ENCODE results near the gene ANKRD52.
"Not testable (repeated sequence)": the region's sequence is repeated elsewhere in the genome, so short reads cannot be mapped to it uniquely, and the experiment has no call there.

Gene ANKRD52

DNA sequence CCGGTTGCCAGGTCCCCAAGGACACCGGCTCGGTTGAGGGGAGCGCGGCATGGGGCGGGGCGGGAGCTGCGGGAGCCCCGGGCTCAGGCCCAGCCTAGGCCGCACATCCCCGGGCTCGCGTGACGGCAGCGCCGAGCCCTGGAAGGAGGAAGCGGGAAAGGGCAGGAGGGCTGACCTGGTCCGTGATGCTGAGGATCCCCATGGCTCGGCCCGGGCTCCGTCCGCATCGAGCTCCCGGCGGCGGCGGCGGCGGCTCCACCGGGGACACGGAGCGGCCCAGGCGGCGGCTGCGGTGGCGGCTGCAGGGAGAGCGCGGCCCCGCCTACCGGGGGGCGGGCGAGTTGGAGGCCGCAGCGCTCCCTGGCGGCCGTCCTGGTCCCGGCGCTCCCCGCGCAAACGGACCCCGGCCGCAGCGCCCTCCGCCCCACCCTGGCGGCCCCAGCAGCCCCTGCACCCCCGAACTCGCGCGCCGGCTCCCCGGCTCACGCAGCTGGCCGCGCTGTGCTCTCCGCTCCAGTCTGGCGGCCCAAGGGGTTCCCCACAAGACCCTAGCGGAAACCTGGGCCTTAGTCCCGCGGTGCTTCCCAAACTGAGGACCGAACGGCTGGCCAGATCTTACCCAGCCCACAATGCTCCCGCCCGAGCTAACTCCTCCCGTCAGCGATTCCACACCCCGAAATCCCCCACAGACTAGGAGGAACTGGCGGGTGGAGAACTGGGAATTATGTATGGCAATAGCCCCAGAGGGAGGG lies at the start of gene ANKRD52:
ANKRD52 (minus strand) TSS at position 317 of the 752 bp plus-strand sequence; CDS start at position 202, 115 bp downstream.
- peak; percentile 29 to 76 for DNase-seq (ENCODE audit: extremely low read depth in 1 of 2, low read depth in 1 of 2)

DNA sequence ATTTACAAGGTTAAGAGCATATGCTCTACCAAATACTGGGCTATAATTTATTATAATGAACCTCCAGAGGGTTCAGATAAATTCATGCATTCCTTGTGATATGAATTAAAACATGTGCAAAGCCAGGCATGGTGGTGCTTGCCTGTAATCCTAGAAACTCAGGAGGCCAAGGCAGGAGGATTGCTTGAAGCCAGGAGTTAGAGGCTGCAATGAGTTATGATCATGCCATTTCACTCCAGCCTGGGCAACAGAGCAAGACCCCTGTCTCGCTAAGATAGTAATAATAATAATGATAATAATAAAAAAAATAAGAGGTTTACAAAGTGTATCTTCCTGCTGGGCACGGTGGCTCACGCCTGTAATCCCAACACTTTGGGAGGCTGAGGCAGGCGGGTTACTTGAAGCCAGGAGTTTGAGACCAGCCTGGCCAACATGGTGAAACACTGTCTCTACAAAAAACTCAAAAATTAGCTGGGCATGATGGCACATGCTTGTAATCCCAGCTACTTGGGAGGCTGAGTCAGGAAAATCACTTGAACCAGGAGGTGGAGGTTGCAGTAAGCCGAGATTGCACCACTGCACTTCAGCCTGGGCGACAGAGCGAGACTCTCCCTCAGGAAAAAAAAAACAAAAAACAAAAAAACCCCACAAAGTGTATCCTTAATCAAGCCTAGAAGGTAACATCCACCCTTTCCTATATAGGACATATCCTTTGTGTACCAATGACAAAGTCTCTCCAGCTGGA lies 49.2 kb upstream of the ANKRD52 start:
- DNase-seq (ENCODE audit: extremely low read depth in 1 of 2, low read depth in 1 of 2): no peak

DNA sequence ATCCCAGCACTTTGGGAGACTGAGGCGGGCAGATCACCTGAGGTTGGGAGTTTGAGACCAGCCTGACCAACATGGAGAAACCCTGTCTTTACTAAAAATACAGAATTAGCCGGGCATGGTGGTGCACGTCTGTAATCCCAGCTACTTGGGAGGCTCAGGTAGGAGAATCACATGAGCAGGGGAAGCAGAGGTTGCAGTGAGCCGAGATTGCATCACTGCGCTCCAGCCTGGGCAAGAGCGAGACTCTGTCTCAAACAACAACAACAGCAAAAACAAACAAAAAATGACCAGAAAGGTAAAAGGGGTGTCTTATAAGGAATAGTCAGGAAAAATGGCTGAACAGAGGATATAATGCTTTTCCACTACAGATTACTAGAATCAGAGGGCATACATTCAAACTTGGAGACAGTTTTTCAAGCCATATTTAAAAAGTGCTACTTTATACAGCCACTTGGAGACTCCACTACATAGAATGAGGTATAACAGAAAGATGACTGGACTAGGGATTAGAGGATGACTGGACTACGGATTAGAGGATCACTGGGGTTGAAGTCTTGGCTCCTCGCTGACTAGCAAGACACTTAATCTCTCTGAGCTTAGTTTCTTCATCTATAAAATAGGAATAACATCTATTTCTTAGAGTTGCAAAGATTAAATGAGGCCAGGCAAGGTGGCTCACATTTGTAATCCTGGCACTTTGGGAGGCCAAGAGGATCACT lies 46.8 kb upstream of the ANKRD52 start:
- DNase-seq (ENCODE audit: extremely low read depth in 1 of 2, low read depth in 1 of 2): no peak

DNA sequence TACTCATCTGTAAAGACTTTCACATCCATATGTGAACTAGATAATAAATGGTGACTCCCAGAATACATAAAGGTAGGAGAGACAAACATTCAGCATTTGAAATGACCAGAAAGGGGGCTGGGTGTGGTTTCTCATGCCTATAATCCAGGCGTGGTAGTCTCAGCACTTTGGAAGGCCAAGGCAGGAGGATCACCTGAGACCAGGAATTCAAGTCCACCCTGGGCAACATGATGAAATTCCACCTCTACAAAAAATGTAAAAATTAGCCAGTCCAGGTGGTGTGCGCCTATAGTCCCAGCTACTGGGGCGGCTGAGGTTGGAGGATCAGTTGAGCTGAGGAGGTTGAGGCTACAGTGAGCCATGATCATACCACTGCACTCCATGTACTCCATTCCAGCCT lies 46.1 kb upstream of the ANKRD52 start:
- DNase-seq (ENCODE audit: extremely low read depth in 1 of 2, low read depth in 1 of 2): no peak

DNA sequence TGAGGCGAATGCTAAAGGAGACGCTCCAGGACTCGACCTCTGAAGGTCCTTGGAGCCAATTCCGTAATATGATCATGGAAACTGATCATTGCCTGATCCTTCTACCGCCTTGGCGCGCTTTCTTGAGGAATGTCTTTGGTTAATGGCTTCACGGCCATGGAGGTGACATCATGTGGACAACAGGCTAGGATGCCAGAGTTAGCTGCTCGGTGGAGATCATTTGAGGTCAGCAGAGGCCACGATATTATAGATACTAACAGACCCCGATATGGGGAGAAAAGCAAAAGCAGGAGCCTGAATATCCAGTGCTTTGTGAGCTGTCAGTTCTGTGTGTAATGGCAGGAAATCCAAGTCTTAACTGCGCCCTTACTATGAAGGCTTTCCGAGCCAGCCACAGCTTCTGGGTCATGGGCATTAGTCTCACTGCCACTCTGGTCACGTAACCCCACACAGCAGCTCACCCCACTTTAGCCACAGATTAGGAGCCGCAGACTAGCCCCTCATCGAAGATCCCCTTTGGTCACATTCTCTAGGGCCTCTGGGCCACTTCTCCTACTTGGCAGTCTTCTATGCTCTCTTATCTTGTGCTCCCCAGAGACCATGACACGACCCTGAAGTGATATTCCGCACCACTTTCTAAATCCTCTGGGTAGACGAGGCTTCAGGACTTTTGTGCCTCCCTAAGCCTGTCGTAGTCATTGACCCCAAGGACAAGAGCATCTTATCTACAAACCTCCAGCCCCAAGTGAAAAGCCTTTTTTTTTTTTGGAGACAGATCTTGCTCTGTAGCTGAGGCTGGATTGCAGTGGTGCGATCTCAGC lies 42.7 kb upstream of the ANKRD52 start:
- no peak for DNase-seq (ENCODE audit: extremely low read depth in 1 of 2, low read depth in 1 of 2)

DNA sequence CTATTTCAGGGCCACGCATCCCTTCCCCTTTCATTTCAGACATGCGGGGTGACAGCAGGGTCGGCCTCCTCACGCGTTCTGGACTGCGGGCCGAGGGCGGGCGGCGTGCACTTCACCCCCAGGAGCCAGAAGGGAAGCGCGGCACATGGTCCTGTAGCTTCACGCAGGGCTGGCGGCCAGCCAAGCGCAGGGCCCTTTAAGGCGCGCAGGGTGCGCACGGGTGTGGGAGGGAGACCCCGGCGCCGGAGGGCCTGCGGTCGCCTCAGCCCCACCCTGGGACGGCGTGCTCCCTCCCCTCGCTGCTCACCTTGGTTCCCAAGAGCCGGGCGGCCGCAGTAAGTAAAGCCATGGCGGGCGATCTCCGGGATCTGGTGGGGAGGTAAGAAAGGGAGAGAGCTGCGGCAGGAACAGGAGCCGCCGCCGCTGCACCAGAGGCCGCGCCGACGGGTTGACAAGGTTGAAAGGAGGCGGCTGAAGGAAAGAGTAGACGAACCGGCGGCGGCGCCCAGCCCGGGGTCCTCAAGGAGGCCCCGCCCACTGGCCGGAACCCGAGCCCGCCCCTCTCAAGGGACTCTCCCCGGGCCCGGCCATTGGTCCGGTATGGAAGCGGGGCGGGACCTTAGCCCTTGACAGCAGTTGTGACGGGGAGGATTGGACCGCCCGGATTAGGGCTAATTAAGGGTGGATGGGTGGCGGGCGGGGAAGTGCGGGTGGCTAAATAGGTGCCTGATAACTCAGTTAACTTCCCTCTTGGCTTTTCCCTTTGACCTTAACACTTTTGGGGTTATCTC lies 41.9 kb upstream of the ANKRD52 start, which contains the start of gene CS:
CS (minus strand) TSS at position 478 of the 791 bp plus-strand sequence; CDS start at position 349, 129 bp downstream.
- peak; percentile 97 to 98 for DNase-seq (ENCODE audit: extremely low read depth in 1 of 2, low read depth in 1 of 2)

DNA sequence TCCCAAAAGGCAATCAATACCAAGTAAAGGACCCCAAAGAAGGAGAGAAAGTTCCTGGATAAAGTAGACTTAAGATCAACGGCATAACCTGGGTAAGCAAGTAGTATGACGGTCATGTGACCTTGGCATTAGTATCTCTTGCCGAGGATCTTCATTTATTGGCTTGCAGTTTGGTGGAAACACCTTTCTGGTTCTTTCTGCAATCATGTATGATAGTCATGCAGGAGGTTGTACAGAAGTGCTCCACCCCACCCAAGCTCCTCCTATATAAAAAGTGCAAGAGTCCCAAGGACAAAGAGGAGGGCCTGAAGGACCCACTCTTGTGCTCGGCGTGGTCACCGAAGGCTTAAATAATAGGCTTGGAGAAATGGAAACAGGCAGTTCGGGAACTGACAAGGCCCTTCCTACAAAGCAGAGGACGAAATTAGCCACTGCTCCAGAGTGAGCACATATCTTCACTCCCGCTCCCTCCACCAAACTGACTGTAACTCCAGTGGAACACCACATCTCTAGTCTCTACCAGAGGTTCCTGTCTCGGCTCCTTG lies 41.2 kb upstream of the ANKRD52 start:
- no peak for DNase-seq (ENCODE audit: extremely low read depth in 1 of 2, low read depth in 1 of 2)

DNA sequence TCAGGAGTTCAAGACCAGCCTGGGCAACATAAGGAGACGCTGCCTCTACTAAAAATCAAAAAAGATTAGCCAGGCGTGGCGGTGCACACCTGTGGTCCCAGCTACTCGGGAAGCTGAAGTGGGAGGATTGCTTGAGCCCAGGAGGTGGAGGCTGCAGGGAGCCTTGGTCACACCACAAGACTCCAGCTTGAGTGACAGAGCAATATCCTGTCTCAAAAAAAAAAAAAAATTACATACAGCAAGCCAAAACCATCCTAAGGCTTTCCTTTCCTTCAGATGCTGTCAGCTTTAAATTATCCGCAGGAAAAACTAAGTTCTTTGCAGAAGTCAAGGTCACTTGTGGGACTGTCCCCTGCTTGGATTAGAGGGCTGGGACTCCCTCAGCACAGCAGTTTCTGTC lies 40.6 kb upstream of the ANKRD52 start:
- DNase-seq (ENCODE audit: extremely low read depth in 1 of 2, low read depth in 1 of 2): no peak

DNA sequence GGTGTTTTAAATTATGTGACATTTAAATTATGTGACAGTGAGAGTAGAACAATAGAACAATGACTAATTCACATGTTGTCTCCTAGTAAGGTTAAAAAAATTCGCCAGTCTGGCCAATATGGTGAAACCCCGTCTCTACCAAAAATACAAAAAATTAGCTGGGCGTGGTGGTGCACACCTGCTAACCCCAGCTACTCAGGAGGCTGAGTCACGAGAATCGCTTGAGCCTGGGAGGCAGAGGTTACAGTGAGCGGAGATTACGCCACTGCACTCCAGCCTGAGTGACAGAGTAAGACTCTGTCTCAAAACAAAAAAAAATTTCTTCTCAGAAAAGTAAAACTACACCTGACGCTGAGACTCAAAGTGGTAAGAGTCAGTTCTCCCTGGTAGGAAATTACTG lies 39.2 kb upstream of the ANKRD52 start:
- no peak for DNase-seq (ENCODE audit: extremely low read depth in 1 of 2, low read depth in 1 of 2)

DNA sequence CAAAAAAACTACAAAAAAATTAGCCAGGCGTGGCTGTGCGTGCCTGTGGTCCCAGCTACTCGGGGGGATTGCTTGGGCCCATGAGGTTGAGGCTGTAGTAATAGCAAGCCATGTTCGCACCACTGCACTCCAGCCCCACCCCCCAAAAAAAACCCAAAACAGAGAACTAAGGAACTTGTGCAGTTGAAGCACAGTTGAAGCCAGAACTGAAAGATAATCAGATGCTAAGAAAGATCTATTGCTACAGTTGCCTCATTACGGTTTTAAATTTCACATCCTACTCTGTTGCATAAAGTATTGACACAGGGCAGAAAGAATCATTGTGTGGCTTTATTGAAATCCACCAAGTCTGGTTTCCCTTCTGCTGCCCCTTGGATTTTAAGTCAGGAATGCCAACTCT lies 38.1 kb upstream of the ANKRD52 start:
- no peak for DNase-seq (ENCODE audit: extremely low read depth in 1 of 2, low read depth in 1 of 2)

DNA sequence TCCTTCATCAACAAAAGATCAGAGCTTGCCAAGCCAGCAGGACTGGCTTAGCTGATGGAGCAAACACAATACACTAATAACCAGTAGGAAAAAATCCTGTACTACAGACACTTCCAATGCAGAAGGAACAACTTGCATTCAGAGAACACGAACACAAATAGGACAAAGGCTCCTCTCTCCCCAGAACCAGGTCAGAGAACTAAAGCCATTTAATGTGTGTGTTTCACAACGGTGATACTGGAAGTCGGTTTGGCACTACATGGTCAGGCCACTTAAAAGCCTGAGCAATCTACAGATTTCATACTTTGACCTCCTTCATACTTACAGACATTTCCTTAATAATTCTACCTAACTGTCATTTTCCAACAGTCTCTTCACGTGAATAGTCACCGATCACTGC lies 35.6 kb upstream of the ANKRD52 start:
- DNase-seq (ENCODE audit: extremely low read depth in 1 of 2, low read depth in 1 of 2): no peak

DNA sequence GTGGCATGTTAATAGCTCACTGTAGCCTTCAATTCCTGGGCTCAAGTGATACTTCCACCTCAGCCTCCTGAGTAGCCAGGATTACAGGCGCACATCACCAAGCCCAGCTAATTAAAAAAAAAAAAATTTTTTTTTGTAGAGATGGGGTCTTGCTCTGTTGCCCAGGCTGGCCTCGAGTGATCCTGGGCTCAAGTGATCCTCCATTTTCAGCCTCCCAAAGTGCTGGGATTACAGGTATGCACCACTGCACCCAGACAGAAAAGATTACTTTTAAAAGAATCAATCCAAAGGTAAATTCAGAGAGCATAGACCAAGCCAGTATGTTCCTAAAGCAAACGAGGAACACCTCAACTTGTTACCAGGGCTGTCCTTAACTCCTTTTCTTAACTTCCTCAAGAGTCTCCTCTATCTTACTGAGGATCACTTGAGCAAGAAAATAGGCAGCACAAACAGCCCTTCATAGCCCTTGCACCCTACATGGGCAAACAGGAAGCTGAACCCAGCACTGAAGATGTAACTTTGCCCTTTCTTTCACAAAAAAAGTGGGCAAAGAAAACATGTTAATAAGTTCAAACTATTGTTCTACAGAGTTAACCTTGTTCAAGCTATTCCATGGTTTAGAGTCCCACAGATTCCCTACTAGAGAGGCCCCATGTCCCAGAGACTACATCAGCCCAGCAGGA lies 30.7 kb upstream of the ANKRD52 start:
- DNase-seq (ENCODE audit: extremely low read depth in 1 of 2, low read depth in 1 of 2): no peak

DNA sequence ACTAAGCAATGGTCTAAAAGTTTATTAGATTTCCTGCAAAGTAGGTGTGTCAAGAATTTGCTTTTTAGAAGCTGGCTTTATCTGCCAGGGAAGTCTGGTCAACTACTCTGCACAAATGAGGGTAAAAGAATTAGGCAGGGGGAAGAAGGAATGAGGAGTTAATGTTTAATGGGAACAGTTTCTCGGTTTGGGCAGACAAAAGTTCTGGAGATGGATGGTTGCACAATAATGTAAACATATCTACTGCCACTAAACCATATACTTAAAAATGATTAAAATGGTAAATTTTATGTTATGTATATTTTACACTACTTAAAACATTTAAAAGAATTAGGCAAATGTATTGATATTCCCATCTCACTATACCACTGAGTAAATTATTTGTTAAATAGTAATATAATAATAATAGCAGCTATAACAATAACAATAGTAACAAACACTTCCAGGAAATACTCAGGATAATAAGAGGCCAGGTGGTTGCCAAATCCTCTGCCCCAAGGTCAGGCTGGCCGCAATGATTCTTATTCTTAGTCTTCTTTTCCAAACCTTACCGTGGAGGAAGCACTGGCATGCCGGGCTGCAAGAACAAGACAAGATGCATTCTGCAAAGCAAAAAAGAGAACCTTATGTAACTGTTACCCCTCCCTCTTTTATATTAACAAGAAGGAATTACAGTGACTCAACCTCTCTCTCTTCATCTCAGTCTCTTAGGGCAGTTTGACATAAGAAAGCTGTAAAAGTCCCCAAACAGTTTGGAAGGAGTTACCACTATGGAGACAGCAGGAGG lies 28.1 kb upstream of the ANKRD52 start:
- DNase-seq (ENCODE audit: extremely low read depth in 1 of 2, low read depth in 1 of 2): no peak

DNA sequence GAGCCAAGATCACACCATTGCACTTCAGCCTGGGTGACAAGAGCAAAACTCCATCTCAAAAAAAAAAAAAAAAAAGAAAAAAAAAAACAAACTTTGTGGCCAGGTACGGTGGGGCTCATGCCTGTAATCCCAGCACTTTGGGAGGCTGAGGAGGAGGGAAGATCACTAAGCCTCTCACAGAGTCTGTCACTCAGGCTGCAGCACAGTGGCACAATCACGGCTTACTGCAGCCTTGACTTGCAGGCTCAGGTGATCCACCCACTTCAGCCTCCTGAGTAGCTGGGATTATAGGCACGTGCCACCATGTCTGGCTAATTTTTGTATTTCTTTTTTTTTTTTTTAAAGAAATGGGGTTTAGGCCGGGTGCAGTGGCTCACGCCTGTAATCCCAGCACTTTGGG lies 26.1 kb upstream of the ANKRD52 start:
- not testable (repeated sequence) for DNase-seq (ENCODE audit: extremely low read depth in 1 of 2, low read depth in 1 of 2)

DNA sequence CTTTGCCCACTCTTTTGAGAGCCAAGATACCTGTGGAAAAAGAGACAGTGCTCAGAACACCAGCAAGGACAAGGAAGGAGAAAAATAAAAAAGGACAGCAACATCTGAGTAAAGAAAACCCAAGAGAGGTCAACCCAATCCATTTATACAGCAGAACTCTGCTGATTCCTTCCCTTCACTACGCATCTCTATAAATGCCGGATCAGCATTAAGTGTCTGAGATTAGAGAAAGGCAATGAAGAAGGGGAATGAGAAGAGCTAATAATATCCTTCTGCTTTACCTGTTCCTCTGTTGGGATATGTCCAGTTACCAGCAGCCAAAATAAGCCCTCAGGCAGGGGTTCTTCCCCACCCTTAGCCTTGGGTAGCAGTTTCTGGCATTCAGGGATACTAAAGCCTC lies 24.4 kb upstream of the ANKRD52 start:
- no peak for DNase-seq (ENCODE audit: extremely low read depth in 1 of 2, low read depth in 1 of 2)

DNA sequence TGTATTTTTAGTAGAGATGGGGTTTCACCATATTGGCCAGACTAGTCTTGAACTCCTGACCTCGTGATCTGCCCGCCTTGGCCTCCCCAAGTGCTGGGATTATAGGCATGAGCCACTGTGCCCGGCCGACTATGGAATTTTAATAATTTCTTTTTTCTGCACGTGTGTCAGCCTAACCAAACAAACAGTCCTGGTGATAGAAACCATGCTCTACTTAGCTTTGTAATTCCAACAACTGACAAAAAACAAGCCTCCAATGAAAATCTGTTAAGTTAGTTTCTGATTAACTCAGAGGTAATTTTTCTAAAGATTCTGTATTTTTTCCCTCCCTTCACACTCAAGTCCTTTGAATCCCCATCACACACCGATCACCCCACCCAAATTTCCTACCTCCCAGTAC lies 23.8 kb upstream of the ANKRD52 start:
- no peak for DNase-seq (ENCODE audit: extremely low read depth in 1 of 2, low read depth in 1 of 2)

DNA sequence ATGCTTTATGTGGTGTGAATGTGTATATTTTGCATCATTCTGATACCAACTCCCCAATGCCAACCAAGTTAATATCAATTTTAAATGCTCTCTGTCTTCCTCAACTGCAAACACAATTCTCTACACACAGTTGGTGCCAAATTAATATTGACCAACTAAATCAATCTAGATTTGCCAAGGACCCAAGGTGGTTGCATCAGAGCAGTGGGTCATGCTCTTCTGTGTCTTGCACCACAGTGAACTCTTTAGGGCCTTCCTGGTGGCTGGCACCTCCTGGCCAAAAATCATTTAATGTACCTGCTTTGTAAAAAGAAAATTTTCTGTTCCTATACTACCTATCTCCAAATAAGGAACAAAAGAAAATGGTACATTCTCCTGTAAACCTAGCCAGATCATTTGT lies 22.7 kb upstream of the ANKRD52 start:
- DNase-seq (ENCODE audit: extremely low read depth in 1 of 2, low read depth in 1 of 2): no peak

DNA sequence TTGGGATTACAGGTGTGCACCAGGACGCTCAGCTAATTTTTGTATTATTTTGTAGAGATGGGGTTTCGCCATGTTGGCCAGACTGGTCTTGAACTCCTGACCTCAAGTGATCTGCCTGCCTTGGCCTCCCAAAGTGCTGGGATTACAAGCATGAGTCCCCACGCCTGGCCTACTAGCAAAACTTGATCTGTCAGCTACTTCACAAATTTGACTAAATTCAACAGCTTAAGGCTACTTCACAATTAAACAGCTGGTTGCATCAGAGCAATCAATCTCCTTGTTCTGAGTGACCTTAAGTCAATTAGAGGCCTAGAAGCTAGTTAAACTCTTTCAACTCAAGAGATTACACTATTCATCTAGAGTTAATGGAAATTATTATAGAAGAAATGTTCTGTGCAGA lies 20.7 kb upstream of the ANKRD52 start:
- DNase-seq (ENCODE audit: extremely low read depth in 1 of 2, low read depth in 1 of 2): no peak

All from activated CD8-positive, alpha-beta memory T cell treated with anti-CD3 and anti-CD28 coated beads for 1 hour (primary cell).